GM19351 (cell line): Measurements from ENCODE around the gene TSPOAP1.

ENCODE experiments used
- ATAC-seq: cut with Tn5 transposase; IDR thresholded peaks from one replicate; pipeline ENCODE4 v1.9.1; 2021; ENCODE audit warnings: mild to moderate bottlenecking, moderate library complexity; ENCODE audit not compliant: unreplicated experiment

The TSPOAP1 gene

DNA sequence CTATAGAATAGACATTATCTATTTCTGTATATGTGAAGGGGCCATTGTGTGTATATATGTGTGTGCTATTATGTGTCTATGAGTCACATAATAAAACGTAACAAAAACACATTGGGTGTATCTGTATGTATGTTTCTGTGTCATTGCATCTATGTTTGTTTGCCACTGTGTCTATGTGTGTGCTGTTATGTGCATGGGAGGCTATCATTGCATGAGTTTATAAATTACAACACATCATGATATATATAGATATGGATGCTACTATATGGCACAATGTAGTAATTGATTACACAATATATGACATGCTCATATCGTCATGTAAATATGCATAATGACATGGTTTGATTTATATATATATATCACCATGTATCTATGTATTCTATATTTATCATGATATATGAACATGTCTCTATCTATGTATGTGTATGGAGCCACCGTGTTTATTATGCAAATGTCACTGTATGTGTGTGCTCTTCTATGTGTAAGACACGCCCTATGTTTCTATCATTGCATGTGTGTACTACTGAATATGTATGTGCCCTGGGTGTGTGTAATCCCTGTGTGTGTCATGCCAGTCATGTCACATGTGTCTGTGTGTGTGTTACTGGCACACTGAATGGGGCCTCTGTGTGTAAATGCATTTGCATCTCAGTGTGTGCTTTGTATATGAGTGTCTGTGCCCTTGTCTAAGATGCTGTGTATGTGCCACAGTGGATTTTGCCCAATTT, 1.4 kb upstream of the TSPOAP1 start:
- ATAC-seq: peak; percentile 14

- peak; percentile 43 for ATAC-seq
These were observed 627 bp upstream of the TSPOAP1 start for GRCh38 chr17:58329035-58329809.

DNA sequence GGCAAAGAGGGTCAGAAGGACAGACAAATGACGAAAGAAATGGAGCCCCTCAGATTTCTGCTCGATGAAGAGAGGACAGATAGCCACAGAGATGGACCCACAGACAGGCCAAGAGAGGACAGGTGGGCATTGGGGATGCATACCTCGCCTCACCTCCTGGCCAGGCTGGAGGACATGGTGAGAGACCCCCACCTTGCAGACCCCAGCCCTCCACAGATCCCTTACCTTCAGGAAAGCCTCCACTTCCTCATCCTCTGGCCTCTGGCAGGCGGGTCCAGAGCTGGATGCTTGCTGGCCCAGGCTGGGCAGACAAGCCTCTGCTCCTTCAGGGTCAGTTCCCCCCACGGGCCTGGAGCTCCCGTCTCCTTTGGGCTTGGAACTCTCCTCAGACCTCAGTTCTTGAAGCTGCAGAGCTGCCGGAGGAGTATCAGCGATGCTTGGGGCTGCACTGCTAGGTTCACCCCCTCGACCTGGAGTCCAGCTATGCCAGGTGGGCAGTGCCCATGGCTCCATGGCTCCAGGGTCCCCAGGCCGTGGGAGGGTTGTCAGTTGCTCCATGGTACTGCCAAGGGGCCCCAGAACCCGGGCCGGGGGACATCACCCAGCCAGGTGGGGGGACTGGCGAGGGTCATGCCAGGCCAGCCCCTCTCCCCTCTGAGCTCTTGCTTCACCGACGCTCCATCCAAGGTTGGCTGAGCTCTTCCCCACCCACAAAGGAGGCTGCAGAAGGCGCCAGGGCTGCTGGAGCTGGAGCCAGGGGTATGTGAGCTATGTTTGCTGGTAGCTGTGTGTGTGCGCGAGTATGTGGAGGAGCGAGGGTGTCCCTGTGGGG, 1.0 kb downstream of the TSPOAP1 start:
- no peak for ATAC-seq

GRCh38 chr17:58326609-58327362, 1.8 kb downstream of the TSPOAP1 start:
- ATAC-seq: no peak

- ATAC-seq: no peak
These were observed 2.6 kb downstream of the TSPOAP1 start for GRCh38 chr17:58325976-58326468.

- no peak for ATAC-seq
These were observed 3.3 kb downstream of the TSPOAP1 start for GRCh38 chr17:58325289-58325726.

DNA sequence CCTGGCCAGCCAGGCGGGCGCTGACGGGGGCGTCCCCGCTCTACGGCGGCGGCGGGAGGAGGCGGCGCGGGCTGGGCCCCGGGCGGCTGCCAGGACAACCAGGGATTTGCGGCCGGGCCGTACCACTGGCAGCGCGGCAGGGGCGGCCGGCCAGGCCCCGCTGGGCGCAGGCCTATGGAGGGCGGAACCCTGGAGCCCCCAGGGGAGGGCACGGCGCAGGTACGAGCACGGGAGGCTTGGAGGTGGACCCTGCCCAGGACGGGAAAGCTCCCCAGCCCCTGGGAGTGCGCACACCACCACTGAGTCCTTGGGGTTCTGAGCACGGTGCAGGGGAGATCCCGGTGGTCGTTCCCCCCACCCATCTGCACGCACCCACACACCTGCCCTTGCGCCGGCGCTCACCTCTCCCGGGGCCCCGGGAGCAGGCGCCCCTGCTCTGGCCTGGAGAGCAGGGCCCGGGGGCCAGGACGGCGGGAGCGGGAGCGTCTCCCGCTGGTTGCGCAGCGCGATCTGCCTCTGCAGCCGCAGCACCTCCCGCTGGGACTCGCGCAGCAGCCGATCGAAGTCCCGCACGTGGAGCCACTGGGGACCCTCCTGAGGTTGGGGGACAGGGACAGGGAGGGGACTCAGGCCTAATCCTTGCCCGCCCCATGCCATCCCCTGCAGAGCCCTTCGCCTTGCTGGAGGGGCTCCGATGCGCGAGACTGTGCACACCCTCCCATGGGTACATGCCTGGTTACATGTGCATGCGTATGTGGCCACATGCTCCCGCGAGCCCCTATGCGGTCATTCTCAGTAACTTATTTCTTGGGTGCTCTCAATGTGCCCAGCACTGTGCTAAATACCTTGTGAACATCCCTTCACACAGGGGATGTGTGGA, 3.9 kb downstream of the TSPOAP1 start:
- no peak for ATAC-seq

- ATAC-seq: no peak
These were observed 4.6 kb downstream of the TSPOAP1 start for GRCh38 chr17:58324056-58324408.

GRCh38 chr17:58323366-58324055, 5.1 kb downstream of the TSPOAP1 start:
- ATAC-seq: no peak

GRCh38 chr17:58322581-58323185, 5.9 kb downstream of the TSPOAP1 start:
- ATAC-seq: no peak

GRCh38 chr17:58321571-58322525, 6.7 kb downstream of the TSPOAP1 start:
- ATAC-seq: no peak

GRCh38 chr17:58320570-58321323, 7.8 kb downstream of the TSPOAP1 start:
- ATAC-seq: no peak

- ATAC-seq: no peak
These were observed 8.4 kb downstream of the TSPOAP1 start for GRCh38 chr17:58320163-58320558.

GRCh38 chr17:58319173-58320162, 9.1 kb downstream of the TSPOAP1 start:
- no peak for ATAC-seq

- no peak for ATAC-seq
These were observed 9.9 kb downstream of the TSPOAP1 start for GRCh38 chr17:58318627-58319172.
